Right lung (tissue), 5 donors: ENCODE results near the gene IFTAP. TPM values are rescaled to one million over a fixed set of nuclear protein-coding genes. Genes with fewer than 3 reads are reported as not detected.

Experiments
- DNase-seq, 2 donors: peaks; one replicate each; pipeline ENCODE4 v3.0.0-alpha.2; 2013
- polyA plus RNA-seq, 5 donors: library from polyadenylated mRNA; unstranded; fragments of 120-200 nt; gene quantifications; one replicate each; pipeline versions ENCODE4 v1.2.1 to v1.2.3, GENCODE V29; 2013; ENCODE audit warnings: inconsistent platforms in 1 of 5, low replicate concordance in 1 of 5; ENCODE audit not compliant: insufficient read length in 5 of 5, insufficient read depth in 1 of 5

IFTAP gene
- polyA plus RNA-seq, 5 donors = 43.2 to 60.2 (median 48.6) TPM

DNA sequence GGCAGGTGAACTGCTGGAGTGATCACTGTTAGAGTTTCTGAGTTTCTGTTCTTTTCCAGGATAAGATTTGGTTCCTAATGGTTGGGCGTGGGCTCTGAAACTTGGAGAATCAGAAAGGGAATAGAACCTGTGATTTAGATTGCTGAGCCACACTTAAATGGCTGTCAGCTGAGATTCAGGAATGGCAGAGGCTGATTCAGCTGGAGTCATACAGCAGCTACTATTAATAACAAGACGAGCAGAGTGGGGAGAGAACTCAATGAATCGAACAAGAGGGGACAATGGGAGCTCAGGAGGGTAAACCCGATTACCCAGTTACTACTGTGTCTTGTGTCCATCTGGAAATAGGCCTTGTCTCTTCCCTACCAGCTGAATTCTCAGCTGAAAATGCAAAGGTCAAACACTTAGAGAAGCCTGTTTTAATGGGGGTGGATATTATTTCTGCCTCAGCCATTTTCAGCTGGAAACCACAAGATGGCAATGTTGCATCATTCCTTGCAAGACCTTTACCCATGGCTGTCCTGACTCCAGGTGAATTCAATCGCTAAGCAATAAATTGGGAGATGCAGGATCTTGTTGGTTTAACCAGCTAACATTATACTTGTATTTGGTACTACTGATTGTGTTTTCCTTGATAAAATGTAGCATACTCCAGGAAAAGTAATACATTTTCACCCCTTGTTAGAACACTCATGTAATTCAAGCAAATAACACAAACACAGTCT is 108.2 kb downstream of the IFTAP start:
- peak; percentile 69 to 76 for DNase-seq

GRCh38 chr11:36703055-36703404 is 108.7 kb downstream of the IFTAP start:
- DNase-seq = no peak

Other genes with a start within 250 kb of the IFTAP start
- 10 to 100 TPM; 10.3 to 17.6 (median 14.7) TPM for gene TRAF6, start 84.2 kb upstream of the IFTAP start, polyA plus RNA-seq
- gene RAG1, start 26.5 kb upstream of the IFTAP start, polyA plus RNA-seq = 1 to 10 TPM; 1.6 to 1.9 (median 1.6) TPM
- under 1 TPM; 0.13 to 0.73 (median 0.40) TPM for gene RAG2, start 3.7 kb downstream of the IFTAP start, polyA plus RNA-seq